Measurements from ENCODE around the gene TFF1.

TFF1 gene

GRCh38 chr21:42352441-42353095, 13.8 kb downstream of the TFF1 start:
- TF ChIP-seq SIN3A (IDR thresholded peaks at IDR 0.05; ENCODE audit: borderline replicate concordance, insufficient read depth, low read length) = no peak
- TF ChIP-seq TAF1 (IDR thresholded peaks at IDR 0.05; ENCODE audit: borderline replicate concordance, insufficient read depth, low read length) = no peak
- TF ChIP-seq REST (IDR thresholded peaks at IDR 0.05; ENCODE audit: insufficient read depth in 1 of 2, low read depth in 2 of 2, low read length in 2 of 2) = no peak
- no peak for TF ChIP-seq POLR2AphosphoS5 (IDR thresholded peaks at IDR 0.05; ENCODE audit: low read depth, low read length)
- no peak for TF ChIP-seq FOXP2 (optimal IDR thresholded peaks at IDR 0.05; ENCODE audit: borderline replicate concordance, extremely low read depth, extremely low read length, insufficient read depth)

DNA sequence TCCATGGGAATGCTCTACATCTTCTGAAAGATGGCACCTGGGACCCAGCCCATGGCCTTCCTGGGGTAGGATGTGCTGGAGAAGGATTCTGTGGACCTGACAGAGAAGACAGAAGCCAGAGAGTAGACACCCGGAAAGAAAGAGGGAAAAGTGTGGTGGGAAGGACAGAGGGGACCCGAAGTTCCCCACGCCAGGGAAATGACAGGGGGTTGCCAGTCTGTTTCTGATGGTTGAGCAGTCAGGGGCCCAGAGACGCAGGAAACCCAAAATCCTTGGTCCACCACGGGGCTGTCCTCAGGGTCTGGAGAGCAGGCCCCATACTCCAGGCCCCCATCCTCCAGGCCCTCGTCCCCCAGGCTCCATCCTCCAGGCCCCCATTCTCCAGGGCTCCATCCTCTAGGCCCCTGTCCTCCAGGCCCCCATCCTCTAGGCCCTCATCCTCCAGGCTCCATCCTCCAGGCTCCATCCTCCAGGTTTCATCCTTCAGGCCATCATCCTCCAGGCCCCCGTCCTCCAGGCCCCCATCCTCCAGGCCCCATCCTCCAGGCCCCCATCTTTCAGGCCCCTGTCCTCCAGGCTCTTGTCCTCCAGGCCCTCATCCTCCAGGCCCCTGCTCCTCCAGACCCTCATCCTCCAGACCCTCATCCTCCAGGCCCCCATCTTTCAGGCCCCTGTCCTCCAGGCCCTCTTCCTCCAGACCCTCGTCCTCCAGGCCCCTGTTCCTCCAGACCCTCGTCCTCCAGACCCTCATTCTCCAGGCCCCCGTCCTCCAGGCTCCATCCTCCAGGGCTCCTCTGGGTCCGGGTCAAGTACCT, 14.5 kb downstream of the TFF1 start:
- no peak for TF ChIP-seq TAF1 (IDR thresholded peaks at IDR 0.05; ENCODE audit: borderline replicate concordance, insufficient read depth, low read length)
- no peak for TF ChIP-seq FOXP2 (optimal IDR thresholded peaks at IDR 0.05; ENCODE audit: borderline replicate concordance, extremely low read depth, extremely low read length, insufficient read depth)
- TF ChIP-seq SIN3A (IDR thresholded peaks at IDR 0.05; ENCODE audit: borderline replicate concordance, insufficient read depth, low read length) = no peak
- TF ChIP-seq REST (IDR thresholded peaks at IDR 0.05; ENCODE audit: insufficient read depth in 1 of 2, low read depth in 2 of 2, low read length in 2 of 2) = no peak

DNA sequence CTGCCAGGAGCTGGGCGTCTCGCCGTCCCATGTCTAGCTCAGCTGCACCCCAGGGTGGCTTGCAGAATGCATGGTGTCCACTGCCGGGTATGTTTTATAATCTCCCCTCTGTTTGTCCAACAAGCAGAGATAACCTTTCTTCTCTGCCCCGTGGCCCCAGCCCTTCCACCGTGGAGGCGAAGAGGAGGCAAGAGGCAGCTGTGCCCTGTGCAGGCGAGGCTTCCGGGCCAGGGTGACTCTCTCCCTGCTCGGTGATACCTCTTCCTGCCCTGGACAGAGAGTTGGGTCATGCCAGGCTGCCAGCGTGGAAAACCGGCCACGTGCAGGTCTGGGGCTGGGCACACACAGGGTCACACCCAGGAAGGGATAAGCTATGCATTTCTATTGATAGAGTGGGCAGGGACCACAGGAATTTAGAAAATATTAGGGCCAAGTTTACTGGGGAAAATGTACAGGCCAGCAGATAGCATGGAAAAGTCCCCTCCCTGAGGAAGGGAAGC, 15.4 kb downstream of the TFF1 start, which contains the start of gene TFF2:
TFF2 (minus strand) TSS at position 68 of the 500 bp plus-strand sequence; CDS start at position 31, 37 bp downstream.
- TF ChIP-seq FOXP2 (optimal IDR thresholded peaks at IDR 0.05; ENCODE audit: borderline replicate concordance, extremely low read depth, extremely low read length, insufficient read depth) (no peak), SIN3A (IDR thresholded peaks at IDR 0.05; ENCODE audit: borderline replicate concordance, insufficient read depth, low read length) (no peak), POLR2AphosphoS5 (IDR thresholded peaks at IDR 0.05; ENCODE audit: low read depth, low read length) (no peak), TAF1 (IDR thresholded peaks at IDR 0.05; ENCODE audit: borderline replicate concordance, insufficient read depth, low read length) (no peak)

- no peak for TF ChIP-seq REST (IDR thresholded peaks at IDR 0.05; ENCODE audit: insufficient read depth in 1 of 2, low read depth in 2 of 2, low read length in 2 of 2)
- no peak for TF ChIP-seq TAF1 (IDR thresholded peaks at IDR 0.05; ENCODE audit: borderline replicate concordance, insufficient read depth, low read length)
- TF ChIP-seq POLR2AphosphoS5 (IDR thresholded peaks at IDR 0.05; ENCODE audit: low read depth, low read length) = no peak
- no peak for TF ChIP-seq FOXP2 (optimal IDR thresholded peaks at IDR 0.05; ENCODE audit: borderline replicate concordance, extremely low read depth, extremely low read length, insufficient read depth)
- no peak for TF ChIP-seq SIN3A (IDR thresholded peaks at IDR 0.05; ENCODE audit: borderline replicate concordance, insufficient read depth, low read length)
Observed at GRCh38 chr21:42350318-42350910, 15.9 kb downstream of the TFF1 start.
